Natural killer cell treated with Interleukin-12 subunit alpha and Interleukin-12 subunit beta and Interleukin-15 and Interleukin-18, amount 100 ng/mL, for 72 hours (primary cell): ENCODE data around the gene CFLAR. TPM values are rescaled to one million over a fixed set of nuclear protein-coding genes. Genes with fewer than 3 reads are reported as not detected.
"Not testable (repeated sequence)": the region's sequence is repeated elsewhere in the genome, so short reads cannot be mapped to it uniquely, and the experiment has no call there.

Experiments used
- ATAC-seq, 2 donors: fragments of 150-1000 bp; cut with Tn5 transposase in 1 of 2; sonication (Bioruptor Pico), chemical (Tn5 transposase) in 1 of 2; 2 replicates each; pipeline ENCODE4 v1.10.0; 2021
- DNase-seq: peaks from one replicate; pipeline ENCODE4 v3.0.0; 2022; ENCODE audit warnings: low spot score
- H3K27ac Mint-ChIP-seq, 2 donors: 1 replicate in 1 of 2; 2 replicates in 1 of 2; pipeline ENCODE4 v1.8.0; 2022; ENCODE audit warnings: mixed read lengths in 2 of 2, mild to moderate bottlenecking in 1 of 2, moderate library complexity in 1 of 2
- H3K27me3 Mint-ChIP-seq, 2 donors: 1 replicate in 1 of 2; 2 replicates in 1 of 2; pipeline ENCODE4 v1.8.0; 2022; ENCODE audit warnings: mixed read lengths in 2 of 2
- H3K36me3 Mint-ChIP-seq: one replicate; pipeline ENCODE4 v1.8.0; 2022; ENCODE audit warnings: mixed read lengths
- H3K4me1 Mint-ChIP-seq, 2 donors: 1 replicate in 1 of 2; 2 replicates in 1 of 2; pipeline ENCODE4 v1.8.0; 2022; ENCODE audit warnings: low read depth in 2 of 2, mixed read lengths in 2 of 2, mild to moderate bottlenecking in 1 of 2
- H3K4me3 Mint-ChIP-seq: one replicate; pipeline ENCODE4 v1.8.0; 2022; ENCODE audit warnings: mixed read lengths
- H3K9me3 Mint-ChIP-seq: 2 replicates; pipeline ENCODE4 v1.8.0; 2022; ENCODE audit warnings: mixed read lengths
- total RNA-seq, 2 donors: library from RNA; stranded (reverse); gene quantifications; one replicate each; pipeline ENCODE4 v1.2.3, GENCODE V29; 2022

Gene CFLAR
- total RNA-seq, 2 donors from 2014 or later: 366 to 438 TPM

DNA sequence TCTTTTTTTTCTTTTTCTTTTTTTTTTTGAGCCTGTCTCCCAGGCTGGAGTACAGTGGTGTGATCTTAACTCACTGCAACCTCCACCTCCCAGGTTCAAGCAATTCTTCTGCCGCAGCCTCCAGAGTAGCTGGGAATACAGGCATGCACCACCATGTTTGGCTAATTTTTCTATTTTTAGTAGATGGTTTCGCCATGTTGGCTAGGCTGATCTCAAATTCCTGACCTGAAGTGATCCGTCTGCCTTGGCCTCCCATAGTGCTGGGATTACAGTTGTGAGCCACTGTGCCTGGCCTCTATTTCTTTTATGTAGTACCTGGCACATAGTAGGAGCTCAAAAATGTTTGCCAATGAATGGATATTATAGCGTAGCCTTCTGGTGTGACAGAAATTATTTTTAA is 6.8 kb upstream of the CFLAR start:
- no peak overlapping the region for H3K4me3 Mint-ChIP-seq
- no peaks in the 10 kb centered on the region for H3K36me3 Mint-ChIP-seq
- no peaks in the 10 kb centered on the region for H3K27me3 Mint-ChIP-seq
- H3K27ac Mint-ChIP-seq: no peak overlapping the region
- no peak for DNase-seq
- peaks cover 5 to 20% of the 10 kb centered on the region in 2 donors for H3K4me1 Mint-ChIP-seq
- H3K9me3 Mint-ChIP-seq: no peaks in the 10 kb centered on the region
- no peak for ATAC-seq

- Mint-ChIP-seq H3K4me1 (peaks cover 16 to 34% of the 10 kb centered on the region in 2 donors), H3K36me3 (peaks cover 6% of the 10 kb centered on the region), H3K9me3 (no peaks in the 10 kb centered on the region), H3K27me3 (no peaks in the 10 kb centered on the region), H3K27ac (no peak overlapping the region), H3K4me3 (no peak overlapping the region)
- ATAC-seq: no peak
- no peak for DNase-seq
These were observed 5.3 kb upstream of the CFLAR start for GRCh38 chr2:201110615-201111014.

GRCh38 chr2:201111096-201111495 is 4.9 kb upstream of the CFLAR start:
- DNase-seq (no peak), ATAC-seq (no peak)
- peaks cover 6% of the 10 kb centered on the region for H3K36me3 Mint-ChIP-seq
- peaks cover 21 to 39% of the 10 kb centered on the region in 2 donors for H3K4me1 Mint-ChIP-seq
- no peaks in the 10 kb centered on the region for H3K9me3 Mint-ChIP-seq
- H3K27ac Mint-ChIP-seq: no peak overlapping the region
- no peaks in the 10 kb centered on the region for H3K27me3 Mint-ChIP-seq
- H3K4me3 Mint-ChIP-seq: no peak overlapping the region

GRCh38 chr2:201114350-201114749 is 1.6 kb upstream of the CFLAR start:
- ATAC-seq: no peak
- H3K36me3 Mint-ChIP-seq: peaks cover 10% of the 10 kb centered on the region
- peak overlapping the region; percentile 94 for H3K4me3 Mint-ChIP-seq
- H3K4me1 Mint-ChIP-seq: peaks cover 26 to 38% of the 10 kb centered on the region in 2 donors
- no peaks in the 10 kb centered on the region for H3K27me3 Mint-ChIP-seq
- DNase-seq: no peak
- no peaks in the 10 kb centered on the region for H3K9me3 Mint-ChIP-seq
- peak overlapping the region; percentile 100 for H3K27ac Mint-ChIP-seq

- Mint-ChIP-seq H3K36me3 (peaks cover 14% of the 10 kb centered on the region), H3K4me1 (peaks cover 26 to 38% of the 10 kb centered on the region in 2 donors), H3K9me3 (no peaks in the 10 kb centered on the region), H3K27me3 (no peaks in the 10 kb centered on the region), H3K27ac (peak overlapping the region; percentile 100), H3K4me3 (peak overlapping the region; percentile 94)
- ATAC-seq (no peak), DNase-seq (no peak)
These were observed 1.1 kb upstream of the CFLAR start for GRCh38 chr2:201114846-201115245.

DNA sequence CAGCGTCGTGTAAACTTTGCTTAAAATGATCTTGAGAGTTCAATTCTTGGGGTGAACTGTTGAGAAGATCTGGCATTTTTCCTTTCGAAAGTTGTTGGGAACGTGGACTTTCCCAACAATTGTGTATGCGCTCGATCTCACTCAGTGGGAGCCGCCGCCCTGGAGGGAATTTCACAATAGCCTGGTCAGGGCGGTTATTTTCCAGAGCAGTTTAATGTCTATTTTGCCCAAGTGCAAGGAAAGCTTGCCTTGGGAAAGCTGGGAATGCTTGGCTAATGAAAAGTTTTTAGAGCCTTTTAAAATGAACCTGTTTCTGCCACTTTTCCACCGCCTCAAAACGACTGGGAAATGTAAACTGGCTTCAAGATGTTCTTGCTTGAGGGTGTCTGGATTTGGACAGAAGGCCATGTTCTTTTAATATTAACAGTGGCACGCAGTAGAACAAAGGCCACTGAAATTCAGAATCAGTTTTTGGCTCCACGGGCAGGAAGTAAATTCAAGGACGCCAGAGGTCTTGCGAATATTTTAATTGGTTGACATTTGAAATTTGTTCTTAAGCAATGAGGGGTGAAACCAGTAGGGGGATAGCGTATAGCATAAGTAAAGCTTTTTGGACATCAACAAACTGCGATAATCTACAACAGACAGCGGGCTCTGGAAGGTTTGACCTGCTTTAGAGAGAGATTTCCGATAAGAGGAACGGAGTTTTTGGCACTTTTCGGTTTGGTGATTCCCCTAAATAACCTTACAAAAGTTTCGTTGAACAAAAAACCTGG is 1.2 kb downstream of the CFLAR start:
- ATAC-seq (peak; percentile 45 to 61), DNase-seq (peak; percentile 67)
- Mint-ChIP-seq H3K36me3 (peaks cover 33% of the 10 kb centered on the region), H3K27me3 (no peaks in the 10 kb centered on the region), H3K9me3 (no peaks in the 10 kb centered on the region), H3K27ac (peak overlapping the region; percentile 100), H3K4me3 (peak overlapping the region; percentile 94), H3K4me1 (peaks cover 35 to 57% of the 10 kb centered on the region in 2 donors)

GRCh38 chr2:201117735-201118094 is 1.8 kb downstream of the CFLAR start:
- peaks cover 41 to 63% of the 10 kb centered on the region in 2 donors for H3K4me1 Mint-ChIP-seq
- peak in 1 of 2 donors; percentile 2 for ATAC-seq
- peaks cover 38% of the 10 kb centered on the region for H3K36me3 Mint-ChIP-seq
- H3K27me3 Mint-ChIP-seq, H3K9me3 Mint-ChIP-seq: not testable (repeated sequence)
- peak; percentile 64 for DNase-seq
- peak overlapping the region; percentile 94 for H3K4me3 Mint-ChIP-seq
- H3K27ac Mint-ChIP-seq: peak overlapping the region; percentile 100

- Mint-ChIP-seq H3K27ac (peak overlapping the region; percentile 100), H3K4me1 (peaks cover 40 to 67% of the 10 kb centered on the region in 2 donors), H3K4me3 (peak overlapping the region; percentile 94), H3K36me3 (peaks cover 40% of the 10 kb centered on the region), H3K9me3 (no peaks in the 10 kb centered on the region), H3K27me3 (no peaks in the 10 kb centered on the region)
- peak; percentile 55 to 67 for ATAC-seq
- DNase-seq: peak; percentile 93
These were observed 2.4 kb downstream of the CFLAR start for GRCh38 chr2:201118121-201118960.

DNA sequence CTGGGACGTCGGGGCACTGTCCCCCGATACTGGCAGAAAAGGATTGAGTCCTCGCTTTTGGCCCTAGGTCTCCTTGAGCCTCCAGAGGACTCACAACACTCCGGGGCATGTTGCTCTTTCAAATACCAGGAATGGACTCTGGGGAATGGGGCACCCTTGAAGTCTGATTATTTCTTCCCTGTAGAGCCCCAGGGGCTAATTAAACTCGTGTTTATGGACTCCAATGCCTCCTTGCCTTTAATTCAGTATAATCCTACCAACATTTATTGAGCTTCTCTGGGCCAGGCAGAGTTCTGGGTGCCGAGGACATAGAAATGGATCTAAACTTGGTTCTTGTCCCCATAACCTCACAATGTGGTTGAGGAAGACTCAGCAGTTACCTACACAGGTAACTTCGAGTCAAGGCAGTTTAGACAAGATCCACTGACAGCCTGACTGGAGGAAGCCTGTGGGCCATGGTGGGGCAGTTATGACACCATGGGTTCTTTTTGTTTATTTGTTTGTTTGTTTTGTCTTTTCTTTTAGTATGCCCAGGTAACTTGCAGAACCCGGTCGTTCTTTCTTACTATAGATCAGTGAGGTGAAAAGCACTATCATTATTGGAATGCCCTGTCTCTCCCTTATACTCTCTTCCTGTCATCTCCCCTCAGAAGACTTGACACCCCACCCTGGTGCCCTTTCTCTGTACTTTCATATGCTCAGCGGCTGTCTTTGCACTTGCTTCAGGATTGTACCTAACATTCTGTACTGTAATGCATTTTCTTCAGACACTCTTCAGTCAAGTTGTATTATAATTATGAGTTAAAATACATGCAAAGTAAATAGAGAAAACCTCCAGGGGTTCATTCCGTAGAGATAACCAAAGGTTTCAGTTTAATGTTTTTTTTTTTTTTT is 3.2 kb downstream of the CFLAR start:
- Mint-ChIP-seq H3K27ac (peak overlapping the region; percentile 100), H3K36me3 (peaks cover 45% of the 10 kb centered on the region), H3K9me3 (no peaks in the 10 kb centered on the region), H3K4me1 (peaks cover 42 to 70% of the 10 kb centered on the region in 2 donors), H3K4me3 (peak overlapping the region; percentile 94), H3K27me3 (no peaks in the 10 kb centered on the region)
- DNase-seq (peak; percentile 64), ATAC-seq (no peak)

GRCh38 chr2:201122276-201122675 is 6.3 kb downstream of the CFLAR start:
- peaks cover 45% of the 10 kb centered on the region for H3K36me3 Mint-ChIP-seq
- peak overlapping the region; percentile 100 for H3K27ac Mint-ChIP-seq
- H3K4me3 Mint-ChIP-seq: peak overlapping the region; percentile 94
- no peak for ATAC-seq
- no peaks in the 10 kb centered on the region for H3K27me3 Mint-ChIP-seq
- H3K4me1 Mint-ChIP-seq: peaks cover 50 to 72% of the 10 kb centered on the region in 2 donors
- DNase-seq: no peak
- no peaks in the 10 kb centered on the region for H3K9me3 Mint-ChIP-seq

GRCh38 chr2:201126308-201127151 is 10.6 kb downstream of the CFLAR start:
- H3K27me3 Mint-ChIP-seq: no peaks in the 10 kb centered on the region
- H3K36me3 Mint-ChIP-seq: peaks cover 41% of the 10 kb centered on the region
- ATAC-seq (peak; percentile 24 to 37), DNase-seq (no peak)
- H3K9me3 Mint-ChIP-seq: no peaks in the 10 kb centered on the region
- peak overlapping the region; percentile 100 for H3K27ac Mint-ChIP-seq
- H3K4me1 Mint-ChIP-seq: peaks cover 62 to 82% of the 10 kb centered on the region in 2 donors
- peak overlapping the region; percentile 94 for H3K4me3 Mint-ChIP-seq

DNA sequence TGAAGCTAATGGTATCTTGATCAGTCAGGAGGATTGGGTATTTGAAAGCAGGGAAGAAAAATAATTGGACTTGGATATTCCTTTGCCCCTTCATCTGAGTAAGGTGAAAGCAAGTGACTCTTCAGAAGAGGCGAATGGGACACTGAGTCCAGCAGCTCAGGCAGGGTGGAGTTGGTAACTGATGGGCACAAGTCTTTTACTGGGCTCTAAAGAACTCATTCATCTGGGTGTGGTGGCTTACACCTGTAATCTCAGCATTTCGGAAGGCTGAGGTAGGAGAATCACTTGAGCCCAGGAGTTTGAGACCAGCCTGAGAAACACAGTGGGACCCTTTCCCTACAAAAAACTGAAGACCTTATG is 11.2 kb downstream of the CFLAR start:
- DNase-seq (no peak), ATAC-seq (no peak)
- H3K9me3 Mint-ChIP-seq: no peaks in the 10 kb centered on the region
- peaks cover 63 to 82% of the 10 kb centered on the region in 2 donors for H3K4me1 Mint-ChIP-seq
- H3K4me3 Mint-ChIP-seq: peak overlapping the region; percentile 94
- peak overlapping the region; percentile 100 for H3K27ac Mint-ChIP-seq
- H3K27me3 Mint-ChIP-seq: no peaks in the 10 kb centered on the region
- H3K36me3 Mint-ChIP-seq: peaks cover 43% of the 10 kb centered on the region

DNA sequence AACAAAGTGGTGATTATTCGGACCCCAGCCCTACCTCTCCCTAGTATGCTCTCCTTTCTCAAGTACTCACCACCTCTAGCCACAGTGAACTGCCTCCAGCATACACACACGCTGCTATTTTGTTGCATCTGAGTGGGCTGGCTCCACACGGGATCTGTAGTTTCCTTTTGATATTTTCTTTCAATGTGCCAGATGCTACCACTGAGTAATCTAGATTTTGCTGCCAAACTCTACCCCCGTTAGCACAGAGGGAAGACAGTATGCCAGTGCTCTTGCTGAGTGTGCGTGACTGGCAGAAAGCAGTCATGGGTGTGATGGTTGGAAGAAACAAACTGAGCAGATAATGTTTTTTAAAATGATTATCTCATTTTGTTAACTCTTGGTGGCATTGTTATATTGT is 11.6 kb downstream of the CFLAR start:
- Mint-ChIP-seq H3K27ac (peak overlapping the region; percentile 100), H3K27me3 (no peaks in the 10 kb centered on the region), H3K4me1 (peaks cover 61 to 82% of the 10 kb centered on the region in 2 donors), H3K36me3 (peaks cover 43% of the 10 kb centered on the region), H3K4me3 (peak overlapping the region; percentile 94), H3K9me3 (no peaks in the 10 kb centered on the region)
- DNase-seq (no peak), ATAC-seq (peak; percentile 29 to 44)
